Stimulated activated naive CD8-positive, alpha-beta T cell treated with anti-CD3 and anti-CD28 coated beads, Interleukin-15, Interleukin-2, amounts not matched to agents 100 ng/mL and 50 ng/mL, for 24 hours (primary cell): Measurements from ENCODE around the gene CREG2.

Experiments
- H3K27ac Mint-ChIP-seq: one replicate; pipeline ENCODE4 v1.8.0; 2021; ENCODE audit warnings: mild to moderate bottlenecking, mixed read lengths
- H3K27me3 Mint-ChIP-seq: one replicate; pipeline ENCODE4 v1.8.0; 2021; ENCODE audit warnings: mixed read lengths
- H3K36me3 Mint-ChIP-seq: one replicate; pipeline ENCODE4 v1.8.0; 2021; ENCODE audit warnings: low read depth, mixed read lengths
- H3K4me1 Mint-ChIP-seq: one replicate; pipeline ENCODE4 v1.8.0; 2021; ENCODE audit warnings: low read depth, mixed read lengths
- H3K4me3 Mint-ChIP-seq: one replicate; pipeline ENCODE4 v1.8.0; 2021; ENCODE audit warnings: mild to moderate bottlenecking, mixed read lengths
- H3K9me3 Mint-ChIP-seq: one replicate; pipeline ENCODE4 v1.8.0; 2021; ENCODE audit warnings: mixed read lengths

CREG2 gene

DNA sequence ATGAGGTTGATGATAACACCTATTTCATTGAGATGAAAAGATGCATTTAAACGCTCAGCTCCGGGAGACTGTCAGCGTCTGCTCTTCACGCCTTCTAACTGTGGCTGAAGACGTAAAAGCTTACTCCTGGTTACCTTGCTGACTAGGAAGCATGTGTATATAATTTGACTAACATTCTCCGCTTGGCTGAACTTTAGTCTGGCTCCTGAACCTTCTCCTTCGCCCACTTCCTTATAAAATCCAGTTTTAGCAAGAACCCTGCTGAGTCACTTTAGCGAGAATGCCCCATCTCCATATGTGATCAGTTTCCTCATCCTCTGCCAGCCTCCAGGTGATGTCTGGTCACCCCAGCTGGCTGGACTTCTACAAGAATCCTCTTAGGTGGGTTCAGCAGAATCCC, 12.7 kb upstream of the CREG2 start:
- H3K4me3 Mint-ChIP-seq: no peak overlapping the region
- H3K36me3 Mint-ChIP-seq: no peaks in the 10 kb centered on the region
- no peaks in the 10 kb centered on the region for H3K9me3 Mint-ChIP-seq
- peaks cover 13% of the 10 kb centered on the region for H3K27me3 Mint-ChIP-seq
- H3K27ac Mint-ChIP-seq: no peak overlapping the region
- H3K4me1 Mint-ChIP-seq: peaks cover 32% of the 10 kb centered on the region

- no peaks in the 10 kb centered on the region for H3K9me3 Mint-ChIP-seq
- H3K27ac Mint-ChIP-seq: no peak overlapping the region
- no peaks in the 10 kb centered on the region for H3K36me3 Mint-ChIP-seq
- peaks cover 32% of the 10 kb centered on the region for H3K4me1 Mint-ChIP-seq
- H3K4me3 Mint-ChIP-seq: no peak overlapping the region
- peaks cover 14% of the 10 kb centered on the region for H3K27me3 Mint-ChIP-seq
Observed at GRCh38 chr2:101399021-101399799, 11.9 kb upstream of the CREG2 start.

DNA sequence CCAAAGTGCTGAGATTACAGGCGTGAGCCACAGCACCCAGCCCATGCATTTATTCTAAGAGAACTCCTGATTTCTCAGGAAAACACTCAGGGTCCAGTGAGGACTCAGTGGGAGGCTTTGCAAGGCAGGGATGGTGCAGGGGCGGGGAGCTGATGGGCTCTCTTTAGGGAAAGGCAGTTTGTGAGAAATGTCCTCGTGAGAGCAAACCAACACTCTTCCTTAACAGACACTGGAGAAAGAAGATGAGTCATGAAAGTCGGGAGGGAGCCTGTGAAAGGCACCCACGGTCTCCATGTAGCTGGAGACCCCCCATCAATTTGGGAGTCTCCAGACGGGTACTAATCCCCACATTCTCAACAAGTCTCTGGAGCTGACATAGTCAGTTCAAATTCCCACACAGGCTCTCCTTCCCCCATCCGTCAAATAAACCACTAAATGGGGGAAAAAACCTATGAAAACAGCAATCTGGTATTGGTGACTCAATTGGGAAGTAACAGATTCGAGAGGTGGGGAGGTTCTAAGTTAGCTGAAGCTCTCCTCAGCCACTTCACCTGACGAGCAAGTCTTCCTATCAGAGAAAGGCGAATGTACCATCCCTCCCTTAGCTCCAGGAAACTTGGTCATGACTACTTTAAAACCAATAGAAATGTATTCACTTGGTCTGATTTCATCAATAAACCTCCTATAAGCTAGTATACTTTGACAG, 11.0 kb upstream of the CREG2 start:
- Mint-ChIP-seq H3K27me3 (peaks cover 12% of the 10 kb centered on the region), H3K27ac (no peak overlapping the region), H3K4me3 (no peak overlapping the region), H3K4me1 (peaks cover 32% of the 10 kb centered on the region), H3K36me3 (no peaks in the 10 kb centered on the region), H3K9me3 (no peaks in the 10 kb centered on the region)

DNA sequence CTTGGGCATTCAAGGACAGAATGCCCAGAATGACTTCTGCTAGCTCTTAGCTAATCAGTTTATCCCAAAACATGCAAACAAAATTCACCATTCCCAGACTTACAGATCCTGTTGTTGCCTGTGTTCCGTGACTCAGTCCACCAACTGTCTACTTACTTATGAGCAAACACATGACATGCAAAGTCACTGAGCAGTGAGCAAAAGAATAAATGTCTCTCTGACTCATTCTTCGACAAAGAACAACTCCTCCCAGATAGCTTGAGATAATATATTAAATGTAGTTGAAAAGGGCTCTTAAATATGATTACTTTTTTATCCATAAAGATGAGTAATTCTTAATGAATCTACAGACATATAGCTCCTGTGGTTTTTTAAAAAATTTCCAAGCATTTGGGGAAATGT, 9.0 kb upstream of the CREG2 start:
- Mint-ChIP-seq H3K27me3 (peaks cover 12% of the 10 kb centered on the region), H3K27ac (no peak overlapping the region), H3K4me3 (no peak overlapping the region), H3K9me3 (no peaks in the 10 kb centered on the region), H3K4me1 (peaks cover 20% of the 10 kb centered on the region), H3K36me3 (no peaks in the 10 kb centered on the region)

GRCh38 chr2:101395545-101396315, 8.4 kb upstream of the CREG2 start:
- H3K36me3 Mint-ChIP-seq: no peaks in the 10 kb centered on the region
- H3K4me1 Mint-ChIP-seq: peaks cover 17% of the 10 kb centered on the region
- H3K27ac Mint-ChIP-seq: no peak overlapping the region
- peaks cover 12% of the 10 kb centered on the region for H3K27me3 Mint-ChIP-seq
- no peak overlapping the region for H3K4me3 Mint-ChIP-seq
- no peaks in the 10 kb centered on the region for H3K9me3 Mint-ChIP-seq

- H3K36me3 Mint-ChIP-seq: no peaks in the 10 kb centered on the region
- no peaks in the 10 kb centered on the region for H3K9me3 Mint-ChIP-seq
- peak overlapping the region; percentile 41 for H3K4me3 Mint-ChIP-seq
- no peak overlapping the region for H3K27ac Mint-ChIP-seq
- peaks cover 4% of the 10 kb centered on the region for H3K4me1 Mint-ChIP-seq
- H3K27me3 Mint-ChIP-seq: peaks cover 59% of the 10 kb centered on the region
Observed at GRCh38 chr2:101388232-101388631, 929 bp upstream of the CREG2 start.

DNA sequence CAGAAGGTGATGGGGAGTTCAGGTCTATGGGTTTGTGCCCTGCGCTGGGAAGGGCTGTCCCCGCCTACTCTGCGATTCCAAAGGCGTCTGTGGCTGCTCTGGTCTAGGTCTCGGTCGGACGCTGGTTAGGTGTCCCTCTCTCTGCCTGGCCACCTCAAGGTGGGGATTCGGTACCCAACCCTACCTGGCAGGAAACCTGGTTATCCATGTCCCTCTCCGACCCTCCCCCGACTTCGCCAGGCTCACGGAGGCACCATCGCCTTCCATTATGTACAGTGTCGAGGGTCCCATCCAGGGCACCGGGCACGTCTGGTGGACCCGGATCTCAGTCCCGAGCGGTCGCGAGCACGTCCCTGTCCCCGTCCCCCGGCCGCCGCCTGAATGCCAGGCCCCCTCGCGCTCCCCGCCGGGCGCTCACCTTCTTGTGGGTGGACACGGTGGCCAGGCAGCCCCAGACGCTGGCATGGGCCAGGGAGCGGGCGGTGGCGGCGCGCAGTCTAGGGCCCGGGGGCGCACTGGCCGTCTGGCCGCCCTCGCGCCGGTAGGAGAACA, 628 bp downstream of the CREG2 start:
- Mint-ChIP-seq H3K4me3 (peak overlapping the region; percentile 45), H3K4me1 (peaks cover 4% of the 10 kb centered on the region), H3K27ac (no peak overlapping the region), H3K27me3 (peaks cover 61% of the 10 kb centered on the region), H3K36me3 (no peaks in the 10 kb centered on the region), H3K9me3 (no peaks in the 10 kb centered on the region)

- H3K9me3 Mint-ChIP-seq: no peaks in the 10 kb centered on the region
- peaks cover 36% of the 10 kb centered on the region for H3K27me3 Mint-ChIP-seq
- H3K4me1 Mint-ChIP-seq: peaks cover 4% of the 10 kb centered on the region
- no peak overlapping the region for H3K4me3 Mint-ChIP-seq
- H3K36me3 Mint-ChIP-seq: no peaks in the 10 kb centered on the region
- H3K27ac Mint-ChIP-seq: no peak overlapping the region
Observed at GRCh38 chr2:101383016-101383541, 4.2 kb downstream of the CREG2 start.

GRCh38 chr2:101382442-101382841, 4.9 kb downstream of the CREG2 start:
- H3K4me3 Mint-ChIP-seq: no peak overlapping the region
- H3K9me3 Mint-ChIP-seq: no peaks in the 10 kb centered on the region
- peaks cover under 1% of the 10 kb centered on the region for H3K4me1 Mint-ChIP-seq
- no peaks in the 10 kb centered on the region for H3K36me3 Mint-ChIP-seq
- H3K27ac Mint-ChIP-seq: no peak overlapping the region
- H3K27me3 Mint-ChIP-seq: peaks cover 30% of the 10 kb centered on the region

GRCh38 chr2:101380376-101380775, 6.9 kb downstream of the CREG2 start:
- Mint-ChIP-seq H3K36me3 (no peaks in the 10 kb centered on the region), H3K27me3 (peaks cover 16% of the 10 kb centered on the region), H3K9me3 (no peaks in the 10 kb centered on the region)

GRCh38 chr2:101379091-101379490, 8.2 kb downstream of the CREG2 start:
- Mint-ChIP-seq H3K9me3 (no peaks in the 10 kb centered on the region), H3K4me3 (no peak overlapping the region), H3K27me3 (peaks cover 8% of the 10 kb centered on the region), H3K4me1 (no peaks in the 10 kb centered on the region), H3K36me3 (no peaks in the 10 kb centered on the region), H3K27ac (no peak overlapping the region)

More at GRCh38 chr2:101380376-101380775, 6.9 kb downstream of the CREG2 start:
- no peaks in the 10 kb centered on the region for H3K4me1 Mint-ChIP-seq
- H3K27ac Mint-ChIP-seq: no peak overlapping the region
- no peak overlapping the region for H3K4me3 Mint-ChIP-seq

DNA sequence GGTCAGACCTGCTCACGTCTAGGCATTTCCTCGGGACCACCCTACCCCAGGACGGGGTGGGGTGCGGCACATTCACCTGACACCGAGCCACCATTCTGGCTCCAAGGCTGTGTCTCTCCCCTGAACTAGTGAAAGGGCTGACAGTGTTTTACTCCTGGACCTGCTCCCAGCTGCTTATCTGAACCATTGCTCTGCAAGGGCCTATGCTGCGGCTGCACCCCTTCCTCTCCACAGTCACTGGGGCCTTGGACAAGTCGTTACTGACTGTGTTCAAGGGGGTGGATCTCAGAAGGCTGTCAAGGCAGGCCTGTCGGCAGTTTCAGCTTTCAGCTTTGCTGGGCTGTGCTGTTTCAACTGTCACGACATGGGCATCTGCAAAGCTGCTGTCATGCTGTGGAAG, 11.7 kb downstream of the CREG2 start:
- H3K4me1 Mint-ChIP-seq: no peaks in the 10 kb centered on the region
- H3K27me3 Mint-ChIP-seq: no peaks in the 10 kb centered on the region
- peaks cover 9% of the 10 kb centered on the region for H3K9me3 Mint-ChIP-seq

GRCh38 chr2:101374821-101375561, 12.3 kb downstream of the CREG2 start:
- no peaks in the 10 kb centered on the region for H3K27me3 Mint-ChIP-seq
- peaks cover 9% of the 10 kb centered on the region for H3K9me3 Mint-ChIP-seq
- H3K4me3 Mint-ChIP-seq: no peak overlapping the region
- H3K36me3 Mint-ChIP-seq: no peaks in the 10 kb centered on the region
- no peaks in the 10 kb centered on the region for H3K4me1 Mint-ChIP-seq
- no peak overlapping the region for H3K27ac Mint-ChIP-seq

More for the DNA sequence above, 11.7 kb downstream of the CREG2 start:
- Mint-ChIP-seq H3K27ac (no peak overlapping the region), H3K36me3 (no peaks in the 10 kb centered on the region), H3K4me3 (no peak overlapping the region)

DNA sequence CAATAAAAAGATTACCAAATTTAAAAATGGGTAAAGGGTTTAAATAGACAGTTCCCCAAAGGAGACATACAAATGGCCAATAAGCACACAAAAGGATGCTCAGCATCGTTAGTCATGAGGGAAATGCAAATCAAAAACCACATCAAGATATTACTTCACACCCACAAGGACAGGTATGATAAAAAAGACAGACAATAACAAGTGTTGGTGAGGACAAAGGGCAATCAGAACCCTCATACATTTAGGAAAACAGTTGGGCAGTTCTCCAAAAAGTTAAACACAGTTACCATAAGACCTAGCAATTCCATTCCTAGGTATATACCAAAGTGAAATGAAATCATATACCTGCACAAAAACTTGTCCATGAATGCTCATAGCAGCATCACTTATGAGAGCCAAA, 14.5 kb downstream of the CREG2 start:
- Mint-ChIP-seq H3K4me1 (no peaks in the 10 kb centered on the region), H3K27ac (no peak overlapping the region), H3K36me3 (no peaks in the 10 kb centered on the region), H3K4me3 (no peak overlapping the region), H3K9me3 (peaks cover 9% of the 10 kb centered on the region), H3K27me3 (no peaks in the 10 kb centered on the region)
